PFSK-1 (cell line): ENCODE data around the gene KDM4F.

Source experiments
- POLR2AphosphoS5 ChIP-seq: IDR thresholded peaks from 2 replicates; pipeline ENCODE4 v1.6.1; 2012; ENCODE audit warnings: low read depth, mild to moderate bottlenecking, control low read depth, low read length, moderate library complexity
- SIN3A ChIP-seq: IDR thresholded peaks from 2 replicates; pipeline ENCODE4 v1.6.1; 2012; ENCODE audit warnings: mild to moderate bottlenecking, low read length, moderate library complexity, borderline replicate concordance; ENCODE audit not compliant: insufficient read depth
- TAF1 ChIP-seq: IDR thresholded peaks from 2 replicates; pipeline ENCODE4 v1.6.1; 2012; ENCODE audit warnings: low read length, control low read depth, borderline replicate concordance; ENCODE audit not compliant: insufficient read depth

DNA sequence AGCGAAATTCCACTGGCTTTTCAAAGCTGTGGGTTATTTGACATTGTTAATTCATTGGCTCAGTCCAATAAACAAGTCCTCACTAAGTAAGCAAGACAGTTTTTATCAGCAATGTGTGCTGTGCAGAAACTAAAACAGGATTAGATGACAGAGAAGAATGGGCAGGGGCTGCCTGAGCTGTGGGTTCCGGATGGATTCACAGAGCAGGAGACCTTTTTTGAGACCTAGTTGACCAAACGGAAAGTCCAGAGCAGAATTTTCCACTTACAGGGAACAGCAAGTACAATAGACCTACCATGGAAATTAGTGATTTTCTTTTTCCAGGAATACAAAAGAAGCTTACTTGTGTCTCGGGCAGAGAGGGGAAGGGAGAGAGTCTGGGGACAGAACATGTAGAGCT, 5.2 kb upstream of the KDM4F start:
- TF ChIP-seq TAF1 (no peak), POLR2AphosphoS5 (no peak), SIN3A (no peak)
